GM21717 (cell line): ENCODE data around the gene ATF7IP.
"Not testable (repeated sequence)": the region's sequence is repeated elsewhere in the genome, so short reads cannot be mapped to it uniquely, and the experiment has no call there.

Experiments
- ATAC-seq: cut with Tn5 transposase; IDR thresholded peaks from one replicate; pipeline ENCODE4 v1.9.1; 2021; ENCODE audit warnings: mild to moderate bottlenecking, moderate library complexity; ENCODE audit not compliant: unreplicated experiment

The ATF7IP gene

DNA sequence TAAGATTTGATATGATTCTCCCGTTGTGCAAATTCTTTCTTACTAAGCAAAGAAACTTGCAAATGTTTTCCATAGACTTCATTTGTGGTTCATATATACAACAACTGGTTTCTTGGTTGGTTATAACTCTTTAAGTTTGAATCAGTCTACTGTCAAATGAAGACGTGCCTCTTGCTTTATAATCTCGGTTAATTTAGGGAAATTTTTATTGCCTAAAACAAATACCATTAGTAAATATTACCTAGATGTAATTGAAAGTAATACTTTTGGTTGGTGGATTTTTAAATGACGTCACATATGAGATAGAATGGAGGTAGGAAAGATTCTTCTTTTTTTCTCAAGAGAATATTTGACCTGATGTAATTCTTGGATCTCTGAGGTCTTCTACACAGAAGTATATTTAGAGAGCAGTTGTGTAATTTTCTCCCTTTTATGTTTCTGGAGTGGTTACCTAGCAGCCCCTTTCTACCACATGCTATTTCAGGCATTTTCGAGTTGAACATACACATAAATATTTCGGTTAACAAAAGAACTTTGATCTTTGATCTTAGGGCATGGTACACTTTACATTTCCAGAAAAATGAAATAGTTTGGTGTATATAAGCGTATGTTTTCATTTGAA, 1.7 kb downstream of the ATF7IP start:
- peak; percentile 37 for ATAC-seq

DNA sequence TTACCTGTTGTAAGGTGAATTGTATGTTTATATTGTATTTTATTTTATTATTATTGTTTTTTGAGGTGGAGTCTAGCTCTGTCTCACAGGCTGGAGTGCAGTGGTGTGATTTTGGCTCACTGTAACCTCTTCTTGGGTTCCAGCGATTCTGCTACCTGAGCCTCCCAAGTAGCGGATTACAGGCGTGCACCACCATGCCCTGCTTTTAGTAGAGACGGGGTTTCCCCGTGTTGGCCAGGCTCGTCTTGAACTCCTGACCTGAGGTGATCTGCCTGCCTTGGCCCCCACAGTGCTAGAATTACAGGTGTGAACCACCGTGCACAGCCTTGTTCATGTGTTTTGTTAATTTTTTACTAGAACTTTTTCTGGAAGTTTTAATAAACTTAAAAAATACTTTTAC, 3.8 kb downstream of the ATF7IP start:
- ATAC-seq: no peak

DNA sequence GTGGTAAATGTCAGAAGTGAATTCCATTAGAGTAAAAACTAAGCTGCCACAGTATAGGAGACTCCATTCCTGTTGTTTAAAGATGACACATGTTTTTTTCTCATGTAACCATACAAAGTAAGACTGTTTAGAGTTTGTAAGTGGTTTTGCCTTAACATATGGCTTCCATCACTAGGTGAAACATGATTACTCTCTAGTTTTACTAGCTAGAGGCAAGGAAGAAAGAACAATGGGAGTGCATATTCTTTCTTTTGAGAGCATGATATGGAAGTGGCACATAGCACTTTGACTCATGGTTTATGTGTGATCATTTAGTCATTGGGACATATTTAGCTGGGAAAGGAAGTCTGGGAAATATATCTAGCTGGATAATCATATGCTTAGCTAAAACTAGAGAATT, 7.7 kb downstream of the ATF7IP start:
- no peak for ATAC-seq

DNA sequence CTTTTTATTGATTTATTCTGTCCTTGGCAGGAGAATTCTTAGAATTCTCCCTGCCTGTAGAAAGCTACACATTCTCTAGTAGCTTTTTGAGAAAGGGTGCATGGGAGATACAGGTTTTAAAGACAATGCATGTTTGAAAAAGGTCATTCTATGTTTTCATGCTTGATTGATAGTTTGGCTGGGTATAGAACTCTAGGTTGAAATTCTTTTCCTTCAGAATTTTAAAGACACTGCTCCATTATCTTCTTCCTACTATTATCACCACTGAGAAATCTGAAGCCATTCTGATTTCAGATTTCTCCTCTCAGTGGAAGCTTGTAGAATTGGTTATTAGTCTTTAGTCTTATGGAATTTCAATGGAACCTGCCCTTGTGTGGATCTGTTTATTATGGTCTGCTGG, 14.0 kb downstream of the ATF7IP start:
- ATAC-seq: no peak

DNA sequence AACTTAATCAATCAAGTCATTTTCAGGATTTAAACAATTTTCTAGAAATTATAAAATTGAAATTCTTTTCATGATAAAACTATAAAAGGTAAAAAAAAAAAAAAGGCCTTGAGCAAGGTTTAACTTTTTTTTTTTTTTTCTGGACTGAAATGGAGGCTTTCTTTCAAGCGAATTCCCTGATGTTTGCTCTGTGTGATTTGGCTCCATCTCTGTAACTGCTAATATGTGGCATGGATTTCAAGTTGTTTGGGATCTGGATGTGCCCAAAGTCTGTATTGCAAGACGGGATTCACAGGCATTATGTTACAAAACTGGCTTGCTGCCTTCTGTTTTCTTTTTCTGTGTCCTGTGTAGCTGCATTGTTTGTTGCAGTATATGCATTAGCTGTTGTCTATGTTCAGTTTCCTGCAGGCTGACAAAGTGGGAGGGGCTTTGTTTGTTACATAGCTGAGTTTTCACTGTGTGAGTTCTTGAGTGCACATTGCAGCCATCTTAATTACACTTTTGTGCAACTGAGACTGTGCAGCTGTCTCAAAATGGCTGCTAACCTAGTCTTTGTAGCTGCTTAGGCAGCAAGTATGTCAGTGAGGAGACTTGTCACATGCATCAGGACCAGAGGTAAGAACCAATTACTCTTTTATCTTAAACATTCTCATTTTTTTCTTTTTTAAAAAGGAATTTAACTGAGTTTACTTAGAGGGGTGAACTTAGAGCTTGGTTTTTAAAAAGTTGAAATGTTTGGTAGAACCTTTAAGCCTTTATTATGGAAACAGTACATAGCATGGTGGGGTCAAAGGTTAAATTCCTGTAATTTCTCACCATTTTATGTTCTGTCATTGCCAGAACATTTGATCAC, 19.5 kb downstream of the ATF7IP start:
- peak; percentile 92 for ATAC-seq

DNA sequence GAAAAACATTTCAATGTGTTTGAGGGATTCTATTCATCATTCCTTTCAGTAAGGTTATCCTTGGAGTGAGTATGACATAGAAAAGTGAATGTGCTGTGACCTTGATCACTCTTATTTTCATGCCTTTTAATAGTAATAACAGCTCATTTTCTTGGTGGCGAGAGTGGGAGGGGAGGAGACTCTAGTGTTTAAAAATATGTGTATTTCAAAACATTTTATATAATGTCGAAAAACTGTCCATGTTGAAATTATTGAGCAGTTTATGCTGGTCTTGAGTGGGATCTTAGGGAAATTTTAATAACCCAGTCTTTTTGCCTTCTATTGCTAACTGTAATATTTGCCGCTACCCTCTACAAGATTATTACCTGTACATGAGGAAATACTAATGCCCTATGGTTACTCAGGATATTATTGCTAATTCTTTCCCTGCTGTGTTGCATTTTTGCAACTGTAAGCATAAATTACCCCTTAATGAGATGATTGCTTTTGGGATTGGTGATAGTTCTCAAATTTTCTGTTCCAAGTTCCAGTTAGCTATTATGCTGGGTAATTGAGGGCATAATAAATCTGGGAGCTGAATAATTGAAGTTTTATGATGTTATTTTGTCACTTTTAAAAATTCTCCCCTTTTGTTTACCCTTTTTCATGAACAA, 21.9 kb downstream of the ATF7IP start:
- no peak for ATAC-seq

DNA sequence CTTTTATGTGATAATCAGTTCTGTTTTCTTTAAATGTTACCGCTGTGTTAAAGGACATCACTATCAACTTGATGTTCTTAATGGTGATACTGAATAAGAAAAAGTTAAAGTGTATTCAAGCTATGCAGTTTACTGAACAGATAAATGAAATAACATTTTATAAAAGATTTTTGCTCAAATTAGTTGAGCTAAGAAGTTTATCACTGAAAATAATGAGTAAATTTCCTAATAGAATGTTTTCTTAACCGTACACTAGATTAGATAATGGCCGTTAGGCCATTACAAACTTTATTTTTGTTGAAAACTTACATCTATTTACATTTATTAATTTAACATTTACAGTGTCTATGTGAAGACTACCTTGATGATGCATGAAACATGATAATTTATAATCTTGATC, 25.0 kb downstream of the ATF7IP start:
- no peak for ATAC-seq

DNA sequence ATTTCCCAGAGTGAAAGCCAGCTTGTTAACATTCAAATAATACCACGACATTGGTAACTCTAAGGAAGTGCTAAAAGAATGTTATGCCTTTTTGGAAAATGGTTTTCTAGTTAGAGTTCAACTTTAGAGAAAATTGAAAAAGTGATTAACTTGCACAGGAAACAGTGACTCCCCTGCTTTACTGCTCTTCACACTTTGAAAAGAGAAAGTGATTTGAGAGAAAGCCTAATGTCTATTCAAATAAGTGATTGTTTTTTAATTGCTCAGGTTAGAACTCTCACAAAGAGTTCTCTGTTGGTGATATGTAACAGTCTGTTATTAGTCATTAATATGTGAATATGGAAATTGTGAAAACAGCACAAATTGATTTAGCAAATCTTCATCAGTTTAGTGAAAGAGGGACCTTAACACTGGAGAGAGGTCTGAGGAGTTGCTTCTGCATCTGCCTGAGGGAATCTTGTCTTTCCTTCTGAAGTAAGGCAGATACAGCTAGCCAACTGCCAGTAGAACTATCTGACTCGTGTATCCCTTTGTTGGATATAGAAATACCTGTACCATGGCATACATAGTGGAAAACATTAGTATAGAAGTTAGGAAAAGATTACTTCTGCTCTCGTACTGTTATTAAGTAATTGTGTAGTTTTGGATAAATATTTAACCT, 25.5 kb downstream of the ATF7IP start:
- ATAC-seq: no peak

DNA sequence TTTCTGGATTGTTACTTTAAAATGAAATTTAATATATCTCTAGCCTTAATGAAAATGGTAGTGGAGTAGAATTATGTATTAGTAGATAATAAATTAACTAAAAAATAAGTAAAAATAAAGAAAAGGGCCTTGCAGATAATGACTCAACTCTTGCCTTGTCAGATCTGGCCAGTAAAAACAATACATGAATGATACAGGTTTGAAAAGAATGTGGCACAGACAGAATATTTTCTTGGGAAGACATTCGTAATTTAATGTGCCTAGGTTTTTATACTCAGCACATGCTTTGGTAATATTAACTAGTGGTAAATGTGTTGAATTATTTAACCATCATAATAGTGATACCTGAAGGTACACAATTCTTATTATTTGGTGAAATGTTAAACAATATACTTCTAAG, 28.3 kb downstream of the ATF7IP start:
- ATAC-seq: no peak

DNA sequence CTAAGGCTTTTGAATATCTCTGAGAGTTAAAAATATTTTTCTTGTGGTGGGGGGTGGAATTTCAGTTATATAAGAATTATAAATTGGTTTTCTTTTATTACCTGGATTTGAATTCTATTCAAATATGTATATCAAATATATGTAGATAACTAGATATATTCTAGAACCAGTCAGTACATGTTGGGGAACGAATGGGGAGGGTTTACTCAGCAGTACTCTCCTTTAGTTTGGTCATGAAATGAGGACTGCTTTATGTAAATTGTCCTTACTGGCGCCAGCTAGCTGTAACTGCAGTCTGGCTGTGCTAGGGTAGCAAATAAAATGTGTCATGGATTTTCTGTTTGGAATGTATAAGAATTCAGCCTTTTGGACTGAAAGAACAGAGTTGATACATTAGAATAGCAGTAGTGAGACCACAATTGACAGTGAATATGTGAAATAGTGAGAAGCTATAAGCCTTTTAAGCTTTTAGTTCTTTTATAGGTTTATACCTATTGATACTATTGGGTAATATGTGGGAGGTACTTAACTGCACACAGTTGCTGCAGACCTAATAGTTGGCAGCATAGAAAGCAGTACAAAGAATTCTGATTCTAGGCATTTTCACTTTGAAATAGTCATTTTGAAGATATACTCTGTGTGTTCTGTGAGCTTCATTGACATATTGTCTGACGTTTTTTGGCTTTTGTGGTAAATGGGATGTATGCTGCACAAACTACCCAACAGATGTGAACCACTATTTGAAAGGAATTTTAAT, 29.0 kb downstream of the ATF7IP start:
- peak; percentile 78 for ATAC-seq

DNA sequence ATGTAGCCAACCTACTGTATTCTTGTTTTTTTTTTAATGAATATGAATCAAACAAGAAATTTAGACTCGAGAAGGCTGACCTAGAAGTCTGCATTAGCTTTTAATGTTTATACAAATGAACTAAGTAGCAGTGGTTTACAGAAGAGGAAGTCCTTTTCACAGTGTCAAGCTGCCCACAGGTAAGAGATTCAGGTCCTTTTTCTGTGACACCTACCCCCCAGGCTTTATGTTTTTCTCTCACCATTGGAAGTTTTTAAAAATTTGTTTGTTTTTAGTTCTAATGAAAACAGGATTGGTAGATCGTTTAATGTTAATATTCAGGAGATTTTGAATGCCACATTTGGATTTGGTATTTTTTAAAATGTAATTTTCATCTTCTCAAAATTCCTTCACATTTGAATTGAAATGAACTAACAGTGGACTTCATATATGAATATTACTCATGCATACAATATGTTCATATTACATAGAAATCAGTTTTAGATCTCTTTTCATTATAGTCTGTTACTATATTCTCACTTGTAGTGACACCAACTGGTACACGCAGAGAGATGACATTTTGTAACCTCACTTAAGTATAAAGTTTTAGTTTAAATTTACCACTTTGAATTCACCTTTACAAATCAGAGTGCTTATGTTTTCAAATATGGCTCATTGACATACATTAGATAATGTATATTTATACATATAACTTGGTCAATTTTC, 29.7 kb downstream of the ATF7IP start:
- peak; percentile 49 for ATAC-seq

DNA sequence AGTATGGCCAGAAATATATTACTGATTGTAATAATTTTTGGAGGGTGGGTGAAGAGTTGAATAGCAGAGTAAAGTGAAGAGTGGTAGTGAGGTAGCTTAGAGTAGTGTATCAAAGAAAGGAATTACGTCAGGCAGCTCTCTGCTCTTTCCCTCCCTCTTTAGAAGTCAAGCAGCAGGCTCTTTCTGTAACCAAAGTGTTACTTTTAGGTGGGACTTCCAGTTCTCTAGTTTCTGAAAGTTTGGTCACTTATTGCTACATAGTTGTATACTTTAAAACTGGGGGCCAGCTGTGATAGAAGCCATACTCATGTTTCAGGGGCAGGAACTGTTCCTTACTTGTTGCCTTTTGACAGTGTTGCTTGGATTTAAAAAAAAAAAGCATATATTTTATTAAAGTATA, 30.6 kb downstream of the ATF7IP start:
- ATAC-seq: peak; percentile 44

DNA sequence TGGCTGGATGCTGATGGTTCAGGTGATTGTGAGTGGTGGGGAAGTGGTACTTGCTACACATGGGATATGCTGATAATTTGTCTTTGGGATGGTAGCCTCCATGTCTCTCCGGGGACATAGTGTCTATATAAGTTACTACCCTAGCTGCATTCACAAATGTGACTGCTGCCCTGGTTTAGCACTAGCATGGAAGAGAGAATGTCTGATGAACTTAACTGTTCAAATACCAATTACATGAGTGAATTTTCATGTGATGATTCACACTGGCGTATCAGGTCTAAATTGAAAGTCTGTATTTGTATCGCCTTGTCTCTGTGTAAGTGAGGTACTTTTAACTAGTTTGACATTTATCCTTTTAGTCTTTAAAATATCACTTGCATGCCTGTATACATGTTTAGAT, 34.4 kb downstream of the ATF7IP start:
- ATAC-seq: no peak

DNA sequence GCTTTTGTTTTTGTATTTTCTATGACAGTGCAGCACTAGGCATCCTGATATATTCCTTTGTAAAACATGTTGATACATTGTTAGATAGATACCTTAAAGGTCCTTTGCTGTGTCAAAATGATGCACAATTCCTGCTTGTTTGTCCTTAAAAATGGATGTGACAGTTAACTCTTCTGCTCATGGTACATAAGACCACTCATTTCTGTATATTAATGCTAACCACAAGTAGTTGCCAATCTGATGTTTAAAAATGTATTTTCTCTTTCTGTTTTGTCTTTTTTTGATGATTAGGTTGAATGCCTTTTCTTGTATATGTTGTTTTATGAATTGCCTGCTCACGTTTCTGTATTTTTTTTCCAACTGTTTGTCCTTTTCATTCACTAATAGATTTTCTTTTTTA, 35.1 kb downstream of the ATF7IP start:
- no peak for ATAC-seq

DNA sequence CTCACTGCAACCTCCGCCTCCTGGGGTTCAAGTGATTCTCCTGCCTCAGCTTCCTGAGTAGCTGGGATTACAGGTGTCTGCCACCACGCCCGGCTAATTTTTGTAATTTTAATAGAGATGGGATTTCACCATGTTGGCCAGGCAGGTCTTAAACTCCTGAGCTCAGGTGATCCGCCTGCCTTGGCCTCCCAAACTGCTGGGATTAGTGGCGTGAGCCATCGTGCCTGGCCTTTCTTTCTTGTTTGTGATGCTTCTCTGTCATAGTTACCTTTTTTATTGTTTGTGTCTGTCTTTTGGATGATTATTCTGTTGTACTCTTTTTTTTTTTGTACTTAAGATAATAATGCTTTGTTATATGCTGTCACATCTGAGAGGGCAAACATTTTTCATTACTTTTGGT, 35.8 kb downstream of the ATF7IP start:
- ATAC-seq: not testable (repeated sequence)

DNA sequence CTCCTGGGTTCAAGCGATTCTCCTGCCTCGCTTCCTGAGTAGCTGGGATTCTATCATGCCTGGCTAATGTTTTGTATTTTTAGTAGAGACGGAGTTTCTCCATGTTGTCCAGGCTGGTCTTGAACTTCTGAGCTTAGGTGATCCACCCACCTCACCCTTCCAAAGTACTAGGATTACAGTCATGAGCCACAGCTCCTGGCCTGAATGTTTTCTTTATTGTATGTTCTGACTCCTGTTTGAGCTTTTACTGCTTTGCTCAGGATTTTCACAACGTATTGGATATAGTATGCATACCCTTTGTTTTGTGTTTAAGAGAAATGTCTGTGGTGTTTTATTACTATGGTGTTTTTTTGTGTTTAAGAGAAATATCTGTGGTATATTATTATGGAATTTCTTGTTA, 37.2 kb downstream of the ATF7IP start:
- no peak for ATAC-seq

DNA sequence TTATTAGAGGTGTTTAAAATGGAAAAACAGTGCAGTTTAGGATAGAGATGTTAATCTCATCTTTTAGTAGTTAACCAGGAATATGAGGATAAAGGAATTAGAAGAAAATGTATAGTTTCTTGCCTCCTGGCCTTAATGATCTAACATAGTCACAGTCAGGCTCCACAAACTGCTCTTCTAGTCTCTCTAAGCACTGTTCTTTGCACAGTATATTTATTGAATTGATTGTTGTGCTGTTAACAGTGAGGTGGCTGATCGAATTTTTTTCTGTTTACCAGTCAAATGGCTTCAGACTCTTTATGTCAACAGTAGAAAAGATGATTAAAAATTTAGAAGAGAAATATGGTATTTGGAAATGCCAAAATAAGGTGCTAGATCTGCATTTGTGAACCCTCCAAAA, 37.8 kb downstream of the ATF7IP start:
- ATAC-seq: no peak

DNA sequence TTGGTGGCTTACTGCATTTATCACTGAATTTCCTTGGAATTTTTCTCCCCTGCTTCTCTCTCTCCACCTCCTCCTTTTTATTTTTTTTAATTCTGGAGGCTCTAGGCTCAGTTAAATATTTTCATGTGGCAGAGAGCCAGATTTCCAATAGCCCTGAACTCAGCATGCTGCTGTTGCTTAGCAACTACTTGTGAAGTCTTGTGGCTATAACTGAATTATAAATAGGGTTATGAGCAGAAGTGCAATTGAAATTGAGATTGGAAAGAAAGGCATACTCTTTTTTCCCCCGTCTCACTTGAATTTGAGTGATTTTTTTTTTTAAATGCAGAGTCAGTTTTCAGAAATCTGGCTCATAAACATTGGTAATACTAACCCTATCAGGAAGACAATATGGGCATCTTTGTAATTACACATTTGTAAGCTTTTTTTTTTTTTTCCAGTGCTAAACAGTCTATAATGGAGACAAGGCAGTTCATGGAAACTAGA, 38.3 kb downstream of the ATF7IP start:
- ATAC-seq: peak; percentile 55

DNA sequence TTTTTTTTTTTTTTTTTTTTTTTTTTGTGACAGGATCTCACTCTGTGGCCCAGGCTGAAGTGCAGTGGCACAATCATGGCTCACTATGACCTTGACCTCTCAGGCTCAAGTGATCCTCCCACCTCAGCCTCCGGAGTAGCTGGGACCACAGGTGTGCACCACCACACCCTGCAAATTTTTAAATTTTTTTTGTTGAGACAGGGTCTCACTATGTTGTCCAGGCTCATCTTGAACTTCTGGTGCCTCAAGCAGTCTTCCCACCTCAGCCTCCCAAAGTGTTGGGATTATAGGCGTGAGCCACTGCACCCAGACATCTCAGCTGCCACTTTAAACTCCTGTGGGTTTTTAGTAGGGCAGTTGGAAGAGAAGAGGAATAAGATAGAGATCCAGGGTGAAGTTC, 39.9 kb downstream of the ATF7IP start:
- not testable (repeated sequence) for ATAC-seq

DNA sequence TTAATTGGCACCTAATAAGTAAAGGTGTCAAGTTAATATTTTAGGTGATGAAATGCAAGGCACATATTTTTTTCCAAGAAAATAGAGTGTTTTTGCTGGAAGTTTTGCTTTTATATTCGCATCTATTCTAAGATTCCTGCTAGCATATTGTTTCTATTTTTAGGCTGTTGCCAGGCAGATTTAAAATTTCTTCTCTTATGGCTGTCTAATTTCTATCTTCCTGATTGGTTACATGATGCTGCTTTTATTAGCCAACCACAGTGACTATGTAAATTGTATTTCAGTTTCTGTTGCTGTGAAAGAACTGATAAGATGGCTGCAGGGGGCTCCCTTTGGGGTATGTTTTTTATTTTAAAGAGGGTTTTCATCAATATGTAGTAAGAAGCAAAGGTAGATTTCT, 42.7 kb downstream of the ATF7IP start:
- ATAC-seq: no peak
